Loucy (cell line): ENCODE measurements around the gene IDUA.

ENCODE experiments used
- EZH2phosphoT487 ChIP-seq: fragments of 200-600 bp; IDR thresholded peaks from 2 replicates; pipeline ENCODE4 v1.6.1; 2018; ENCODE audit warnings: antibody characterized with exemption, mild to moderate bottlenecking, moderate library complexity, borderline replicate concordance
- TF ChIP-seq, protein P1 (sequence below): fragments of 200-600 bp; sonication (generic); conservative IDR thresholded peaks from 2 replicates; pipeline ENCODE4 v1.5.1; 2014; ENCODE audit warnings: mild to moderate bottlenecking, antibody characterized with exemption, low read length

DNA sequence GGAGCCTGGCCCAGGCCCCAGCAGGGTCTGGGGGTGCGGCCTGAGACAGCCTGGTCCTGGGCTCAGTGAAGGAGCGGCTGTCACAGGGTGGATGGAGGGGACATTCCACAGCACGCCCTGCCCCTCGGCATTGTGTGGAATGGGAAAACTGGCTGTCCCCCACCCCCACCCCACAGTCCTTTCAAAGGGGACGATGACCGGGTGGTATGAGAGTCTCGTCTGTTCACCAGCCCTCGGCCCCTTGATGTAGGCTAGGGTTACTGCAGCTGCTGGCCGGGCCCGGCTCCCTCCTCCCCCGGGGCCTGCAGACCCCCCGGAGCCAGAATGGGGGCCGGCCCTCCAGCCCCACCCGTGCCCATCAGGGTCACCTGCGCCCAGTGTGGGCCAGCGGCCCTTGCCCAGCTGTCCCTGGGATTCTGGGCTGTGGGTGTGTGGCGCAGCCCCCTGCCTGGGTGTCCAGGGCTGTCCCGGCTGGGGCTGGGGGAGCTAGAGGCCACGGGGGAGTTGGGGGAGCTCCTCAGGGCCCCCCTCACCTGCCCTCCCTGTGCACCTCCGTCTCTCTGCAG, 36.3 kb downstream of the IDUA start:
- TF ChIP-seq, protein P1, sequence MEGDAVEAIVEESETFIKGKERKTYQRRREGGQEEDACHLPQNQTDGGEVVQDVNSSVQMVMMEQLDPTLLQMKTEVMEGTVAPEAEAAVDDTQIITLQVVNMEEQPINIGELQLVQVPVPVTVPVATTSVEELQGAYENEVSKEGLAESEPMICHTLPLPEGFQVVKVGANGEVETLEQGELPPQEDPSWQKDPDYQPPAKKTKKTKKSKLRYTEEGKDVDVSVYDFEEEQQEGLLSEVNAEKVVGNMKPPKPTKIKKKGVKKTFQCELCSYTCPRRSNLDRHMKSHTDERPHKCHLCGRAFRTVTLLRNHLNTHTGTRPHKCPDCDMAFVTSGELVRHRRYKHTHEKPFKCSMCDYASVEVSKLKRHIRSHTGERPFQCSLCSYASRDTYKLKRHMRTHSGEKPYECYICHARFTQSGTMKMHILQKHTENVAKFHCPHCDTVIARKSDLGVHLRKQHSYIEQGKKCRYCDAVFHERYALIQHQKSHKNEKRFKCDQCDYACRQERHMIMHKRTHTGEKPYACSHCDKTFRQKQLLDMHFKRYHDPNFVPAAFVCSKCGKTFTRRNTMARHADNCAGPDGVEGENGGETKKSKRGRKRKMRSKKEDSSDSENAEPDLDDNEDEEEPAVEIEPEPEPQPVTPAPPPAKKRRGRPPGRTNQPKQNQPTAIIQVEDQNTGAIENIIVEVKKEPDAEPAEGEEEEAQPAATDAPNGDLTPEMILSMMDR = no peak
- no peak for TF ChIP-seq EZH2phosphoT487
